WTC11 (cell line): ENCODE data around the gene PHRF1. TPM values are rescaled to one million over a fixed set of nuclear protein-coding genes. Genes with fewer than 3 reads are reported as not detected.

Experiments used
- ATAC-seq: fragments of 200-7000 bp; cut with Tn5 transposase; 2 replicates; pipeline ENCODE4 v1.10.0; 2021; ENCODE audit warnings: mild to moderate bottlenecking, moderate library complexity
- CTCF ChIA-PET: fragments of 300-600 bp; sonication (Branson Sonifier 250); formaldehyde crosslinking; loops from one replicate; lab custom pipeline; 2021; ENCODE audit warnings: antibody characterized with exemption; lab: Charles Lee
- POLR2A ChIA-PET: fragments of 350-600 bp; sonication (Branson Sonifier 250); formaldehyde crosslinking; loops from one replicate; lab custom pipeline; 2021; ENCODE audit warnings: antibody characterized with exemption; lab: Charles Lee
- DNase-seq: peaks from one replicate; pipeline ENCODE4 v3.0.0; 2021; ENCODE audit warnings: low spot score
- H3K27ac Mint-ChIP-seq: 2 replicates; pipeline ENCODE4 v1.8.0; 2021; ENCODE audit warnings: mixed read lengths
- H3K27me3 Mint-ChIP-seq: 2 replicates; pipeline ENCODE4 v1.8.0; 2021; ENCODE audit warnings: low read depth, mild to moderate bottlenecking, moderate library complexity, mixed read lengths
- H3K36me3 Mint-ChIP-seq: 2 replicates; pipeline ENCODE4 v1.8.0; 2021; ENCODE audit warnings: mixed read lengths
- H3K4me1 Mint-ChIP-seq: 2 replicates; pipeline ENCODE4 v1.8.0; 2022; ENCODE audit warnings: mixed read lengths
- H3K4me3 Mint-ChIP-seq: 2 replicates; pipeline ENCODE4 v1.8.0; 2021; ENCODE audit warnings: mild to moderate bottlenecking, moderate library complexity, mixed read lengths
- H3K9me3 Mint-ChIP-seq: 2 replicates; pipeline ENCODE4 v1.8.0; 2021; ENCODE audit warnings: mixed read lengths
- ATF2 ChIP-seq: sonication (generic); formaldehyde crosslinking; IDR thresholded peaks from 2 replicates; pipeline ENCODE4 v1.8.1; 2022; ENCODE audit warnings: low read depth, missing genetic modification reagents, borderline replicate concordance
- ATF3 ChIP-seq: sonication (generic); formaldehyde crosslinking; conservative IDR thresholded peaks from 2 replicates; pipeline ENCODE4 v1.8.1; 2022; ENCODE audit warnings: mild to moderate bottlenecking, missing genetic modification reagents
- CREB1 ChIP-seq: sonication (generic); formaldehyde crosslinking; IDR thresholded peaks from 2 replicates; pipeline ENCODE4 v1.8.0; 2023; ENCODE audit warnings: mild to moderate bottlenecking, missing genetic modification reagents
- CTCF ChIP-seq: fragments of 200-600 bp; IDR thresholded peaks from 2 replicates; pipeline ENCODE4 v1.8.0; 2022; ENCODE audit warnings: antibody characterized with exemption
- ERG ChIP-seq: fragments of 250-450 bp; sonication (Bioruptor Pico); IDR thresholded peaks from 2 replicates; pipeline ENCODE4 v1.8.0; 2021; ENCODE audit warnings: mild to moderate bottlenecking
- HMGA2 ChIP-seq: fragments of 250-450 bp; sonication (Bioruptor Pico); IDR thresholded peaks from 2 replicates; pipeline ENCODE4 v1.4.0; 2021; ENCODE audit warnings: mild to moderate bottlenecking, moderate library complexity
- JAZF1 ChIP-seq: fragments of 250-450 bp; sonication (Bioruptor Pico); IDR thresholded peaks from 2 replicates; pipeline ENCODE4 v1.9.0; 2021; ENCODE audit warnings: moderate library complexity, mild to moderate bottlenecking, inconsistent platforms
- NFE2L1 ChIP-seq: sonication (generic); formaldehyde crosslinking; IDR thresholded peaks from 2 replicates; pipeline ENCODE4 v1.8.1; 2023; ENCODE audit warnings: missing genetic modification reagents
- NFYB ChIP-seq: sonication (generic); formaldehyde crosslinking; conservative IDR thresholded peaks from 2 replicates; pipeline ENCODE4 v1.8.0; 2022; ENCODE audit warnings: low read depth, missing genetic modification reagents
- NR2C2 ChIP-seq: sonication (generic); formaldehyde crosslinking; IDR thresholded peaks from 2 replicates; pipeline ENCODE4 v1.8.0; 2022; ENCODE audit warnings: mild to moderate bottlenecking, missing genetic modification reagents
- OVOL2 ChIP-seq: fragments of 250-450 bp; sonication (Bioruptor Pico); IDR thresholded peaks from 2 replicates; pipeline ENCODE4 v1.9.0; 2021; ENCODE audit warnings: mild to moderate bottlenecking, borderline replicate concordance
- TEAD4 ChIP-seq: sonication (generic); formaldehyde crosslinking; IDR thresholded peaks from 2 replicates; pipeline ENCODE4 v1.8.0; 2022; ENCODE audit warnings: mild to moderate bottlenecking, missing genetic modification reagents
- TP53 ChIP-seq: sonication (generic); formaldehyde crosslinking; IDR thresholded peaks from 2 replicates; pipeline ENCODE4 v1.8.1; 2023; ENCODE audit warnings: mild to moderate bottlenecking, missing genetic modification reagents
- ZBTB21 ChIP-seq: sonication (generic); formaldehyde crosslinking; IDR thresholded peaks from 2 replicates; pipeline ENCODE4 v1.8.1; 2023; ENCODE audit warnings: mild to moderate bottlenecking, missing genetic modification reagents, borderline replicate concordance
- ZMAT4 ChIP-seq: fragments of 250-450 bp; sonication (Bioruptor Pico); IDR thresholded peaks from 2 replicates; pipeline ENCODE4 v1.9.0; 2021; ENCODE audit warnings: mild to moderate bottlenecking
- ZNF219 ChIP-seq: sonication (generic); formaldehyde crosslinking; IDR thresholded peaks from 2 replicates; pipeline ENCODE4 v1.8.0; 2023; ENCODE audit warnings: missing genetic modification reagents, mild to moderate bottlenecking, borderline replicate concordance
- ZNF232 ChIP-seq: sonication (generic); formaldehyde crosslinking; IDR thresholded peaks from 2 replicates; pipeline ENCODE4 v1.8.0; 2022; ENCODE audit warnings: mild to moderate bottlenecking, missing genetic modification reagents
- ZNF281 ChIP-seq: sonication (generic); formaldehyde crosslinking; IDR thresholded peaks from 2 replicates; pipeline ENCODE4 v1.8.0; 2023; ENCODE audit warnings: mild to moderate bottlenecking, missing genetic modification reagents
- ZNF423 ChIP-seq: fragments of 250-450 bp; sonication (Bioruptor Pico); IDR thresholded peaks from 2 replicates; pipeline ENCODE4 v2.1.2; 2022; ENCODE audit warnings: mild to moderate bottlenecking, moderate library complexity
- total RNA-seq: library from RNA; stranded (reverse); gene quantifications from 3 replicates; pipeline ENCODE4 v1.2.3, GENCODE V29; 2021

PHRF1 gene
- total RNA-seq, 1 experiment from 2014 or later: 46.9 TPM

GRCh38 chr11:607020-607780 lies 30.9 kb downstream of the PHRF1 start:
- Mint-ChIP-seq H3K4me1 (0 out of 2 replicates have a peak, but pooled peaks cover 1% of the 10 kb centered on the region), H3K4me3 (no peak overlapping the region), H3K27ac (no peak overlapping the region; the same call in 1 of the 2 replicates), H3K36me3 (peaks cover 40% of the 10 kb centered on the region), H3K27me3 (no peaks in the 10 kb centered on the region), H3K9me3 (no peaks in the 10 kb centered on the region)
- DNase-seq (no peak), ATAC-seq (no peak)
- ChIA-PET CTCF (interaction anchor here (1.0 kb wide), 1 partner anchor 51 kb away, joined by 3 read pairs; no protein-coding TSS in a partner anchor), POLR2A (no interaction called here)
- TF ChIP-seq CTCF (no peak), ZBTB21 (no peak), CREB1 (no peak), NFE2L1 (CRISPR knock-in tag) (no peak), TP53 (no peak), JAZF1 (CRISPR knock-in tag) (no peak), OVOL2 (CRISPR knock-in tag) (no peak), ZNF219 (CRISPR knock-in tag) (no peak), ZNF281 (CRISPR knock-in tag) (no peak), ZMAT4 (CRISPR knock-in tag) (no peak), ERG (CRISPR knock-in tag) (no peak), ZNF232 (CRISPR knock-in tag) (no peak), NFYB (CRISPR knock-in tag) (no peak)

GRCh38 chr11:607971-608659 lies 31.8 kb downstream of the PHRF1 start:
- H3K9me3 Mint-ChIP-seq: no peaks in the 10 kb centered on the region
- CTCF ChIA-PET: interaction anchor here (1.0 kb wide), 1 partner anchor 169 kb away, joined by 4 read pairs; the partner anchor contains the start of gene GATD1
- DNase-seq: no peak
- H3K4me1 Mint-ChIP-seq: 0 out of 2 replicates have a peak, but pooled peaks cover 4% of the 10 kb centered on the region
- no peak for ATAC-seq
- H3K4me3 Mint-ChIP-seq: no peak overlapping the region
- H3K27ac Mint-ChIP-seq: no peak overlapping the region
- no peak for TF ChIP-seq NR2C2 (CRISPR knock-in tag)
- no peak for TF ChIP-seq HMGA2 (CRISPR knock-in tag)
- TF ChIP-seq ZNF219 (CRISPR knock-in tag): no peak
- no peak for TF ChIP-seq TEAD4
- TF ChIP-seq ATF3 (CRISPR knock-in tag): no peak
- no peak for TF ChIP-seq ATF2 (CRISPR knock-in tag)
- no peak for TF ChIP-seq ZNF423 (CRISPR knock-in tag)
- POLR2A ChIA-PET: no interaction called here
- peaks cover 38% of the 10 kb centered on the region for H3K36me3 Mint-ChIP-seq
- no peaks in the 10 kb centered on the region for H3K27me3 Mint-ChIP-seq
